ENCODE results near the gene OSGIN1.

- TF ChIP-seq CTCF (IDR thresholded peaks at IDR 0.05; ENCODE audit: low read depth, low read length, poor library complexity, severe bottlenecking) (no peak), EZH2phosphoT487 (IDR thresholded peaks at IDR 0.05; ENCODE audit: borderline replicate concordance, low read length) (no peak)
Observed at GRCh38 chr16:83936581-83937165, 16.4 kb upstream of the OSGIN1 start.
